Panc1 (cell line): Measurements from ENCODE around the gene OBP2A. TPM values are rescaled to one million over a fixed set of nuclear protein-coding genes. Genes with fewer than 3 reads are reported as not detected.

Source experiments
- ATAC-seq: fragments of 200-7000 bp; cut with Tn5 transposase; 2 replicates; pipeline ENCODE4 v1.9.1; 2020; ENCODE audit warnings: mild to moderate bottlenecking, moderate library complexity
- BruUV-seq: library from RNA; stranded (reverse); fragments of 400-500 nt; replicated peaks from 2 replicates; lab custom pipeline; 2021; lab: Mats Ljungman, UMichigan
- CTCF ChIA-PET: fragments of 300-600 bp; sonication (Branson Sonifier 250); formaldehyde crosslinking; loops from one replicate; lab custom pipeline; 2022; ENCODE audit warnings: antibody characterized with exemption; lab: Charles Lee
- POLR2A ChIA-PET: fragments of 300-600 bp; sonication (Branson Sonifier 250); formaldehyde crosslinking; loops from one replicate; lab custom pipeline; 2022; ENCODE audit warnings: antibody characterized with exemption; lab: Charles Lee
- DNase-seq: peaks from one replicate; pipeline ENCODE4 v3.0.0-alpha.2; 2010; ENCODE audit warnings: low read depth, low spot score
- H3K27ac ChIP-seq: 2 replicates; pipeline ENCODE4 v1.5.1; 2011; ENCODE audit warnings: mild to moderate bottlenecking, low read length, inconsistent platforms
- H3K27me3 ChIP-seq: fragments of 200-500 bp; sonication (Bioruptor generic); 2 replicates; pipeline ENCODE4 v1.6.0; 2014; ENCODE audit warnings: low read length, inconsistent platforms; ENCODE audit not compliant: control insufficient read depth, insufficient read depth
- H3K36me3 ChIP-seq: fragments of 200-500 bp; sonication (Bioruptor generic); 2 replicates; pipeline ENCODE4 v1.5.1; 2014; ENCODE audit warnings: inconsistent platforms, mild to moderate bottlenecking, low read length, moderate library complexity; ENCODE audit not compliant: control insufficient read depth, insufficient read depth
- H3K4me1 ChIP-seq: 2 replicates; pipeline ENCODE4 v1.5.1; 2011; ENCODE audit warnings: inconsistent platforms, mild to moderate bottlenecking, low read length, moderate library complexity; ENCODE audit not compliant: control insufficient read depth, insufficient read depth
- H3K4me3 ChIP-seq, 2 experiments: 2 replicates each; pipeline ENCODE4 v1.5.1; 2011 to 2012; ENCODE audit warnings: low read depth in 2 of 2, low read length in 2 of 2, mild to moderate bottlenecking in 2 of 2, inconsistent platforms in 1 of 2, moderate library complexity in 1 of 2
- H3K9me3 ChIP-seq: fragments of 200-500 bp; sonication (Bioruptor generic); 2 replicates; pipeline ENCODE4 v1.5.1; 2014; ENCODE audit warnings: low read depth, mild to moderate bottlenecking, inconsistent platforms, low read length, moderate library complexity; ENCODE audit not compliant: control insufficient read depth, insufficient read depth
- CTCF ChIP-seq: fragments of 450-650 bp; IDR thresholded peaks from 2 replicates; pipeline ENCODE4 v1.5.1; 2017; ENCODE audit warnings: mild to moderate bottlenecking
- POLR2AphosphoS5 ChIP-seq: IDR thresholded peaks from 2 replicates; pipeline ENCODE4 v1.6.1; 2012; ENCODE audit warnings: mild to moderate bottlenecking, low read depth, low read length, moderate library complexity
- REST ChIP-seq, 2 experiments: IDR thresholded peaks; 2 replicates each; pipeline ENCODE4 v1.6.1; 2011 to 2012; ENCODE audit warnings: low read depth in 2 of 2, control low read depth in 1 of 2, low read length in 1 of 2, mild to moderate bottlenecking in 1 of 2, moderate library complexity in 1 of 2; ENCODE audit not compliant: insufficient read depth in 1 of 2
- SIN3A ChIP-seq: IDR thresholded peaks from 2 replicates; pipeline ENCODE4 v1.6.1; 2012; ENCODE audit warnings: low read depth, mild to moderate bottlenecking, low read length, moderate library complexity, borderline replicate concordance; ENCODE audit not compliant: insufficient read depth
- TCF7L2 ChIP-seq: IDR thresholded peaks from 2 replicates; pipeline ENCODE4 v1.6.1; 2011; ENCODE audit warnings: mild to moderate bottlenecking, low read depth, low read length, inconsistent platforms
- in situ Hi-C: cut with HindIII; loops from 2 replicates; pipeline ENCODE4 v1.10.0; 2016; ENCODE audit warnings: low sequenced_read_pairs, low pct_unique_long_range_greater_than_20kb
- intact Hi-C: fragments of 100-400 bp; cut with micrococcal nuclease; formaldehyde crosslinking; loops from one replicate; pipeline ENCODE4 v1.10.0; 2022; ENCODE audit not compliant: unreplicated experiment
- total RNA-seq: library from RNA; stranded (reverse); gene quantifications from one replicate; pipeline ENCODE4 v1.2.1, GENCODE V29; 2021; ENCODE audit not compliant: unreplicated experiment

OBP2A gene
- total RNA-seq, 1 experiment from 2014 or later: not detected

- TF ChIP-seq REST (IDR thresholded peaks at IDR 0.05; ENCODE audit: insufficient read depth in 1 of 2, low read depth in 2 of 2, low read length in 1 of 2) (no peak), POLR2AphosphoS5 (no peak), CTCF (no peak), SIN3A (no peak), TCF7L2 (no peak)
- no peak for ATAC-seq
- Histone ChIP-seq H3K36me3 (no peaks in the 10 kb centered on the region), H3K9me3 (no peaks in the 10 kb centered on the region), H3K27ac (no peak overlapping the region), H3K27me3 (0 out of 2 replicates have a peak, but pooled peaks cover 2% of the 10 kb centered on the region), H3K4me1 (no peaks in the 10 kb centered on the region), H3K4me3 (no peak overlapping the region)
- intact Hi-C loops: no loop called here
- no peak for DNase-seq
- ChIA-PET CTCF (no interaction called here), POLR2A (no interaction called here)
- in situ Hi-C loops: no loop called here
- BruUV-seq: no TSS peak
Observed at GRCh38 chr9:135596211-135596610, 50.3 kb downstream of the OBP2A start.

Other genes starting within 250 kb of the OBP2A start
- 17.5 TPM for gene PPP1R26, start 66.3 kb upstream of the OBP2A start, total RNA-seq
- gene MRPS2, start 45.4 kb upstream of the OBP2A start, total RNA-seq: 33.5 TPM
- not detected for gene LCN1, start 24.7 kb upstream of the OBP2A start, total RNA-seq
- not detected for gene PAEP, start 15.6 kb downstream of the OBP2A start, total RNA-seq
- not detected for gene GLT6D1, start 93.4 kb downstream of the OBP2A start, total RNA-seq
- gene LCN9, start 117.2 kb downstream of the OBP2A start, total RNA-seq: not detected
- gene SOHLH1, start 153.4 kb downstream of the OBP2A start, total RNA-seq: not detected
- gene KCNT1, start 156.1 kb downstream of the OBP2A start, total RNA-seq: not detected